ENCODE results near the gene FKBP4. TPM values are rescaled to one million over a fixed set of nuclear protein-coding genes. Genes with fewer than 3 reads are reported as not detected.

Gene FKBP4
- total and polyA plus RNA-seq, 2 of the 8 experiments (the other 6 are each of a cell fraction or from before 2014, with no cell fraction given) = 72.6 to 243 TPM

DNA sequence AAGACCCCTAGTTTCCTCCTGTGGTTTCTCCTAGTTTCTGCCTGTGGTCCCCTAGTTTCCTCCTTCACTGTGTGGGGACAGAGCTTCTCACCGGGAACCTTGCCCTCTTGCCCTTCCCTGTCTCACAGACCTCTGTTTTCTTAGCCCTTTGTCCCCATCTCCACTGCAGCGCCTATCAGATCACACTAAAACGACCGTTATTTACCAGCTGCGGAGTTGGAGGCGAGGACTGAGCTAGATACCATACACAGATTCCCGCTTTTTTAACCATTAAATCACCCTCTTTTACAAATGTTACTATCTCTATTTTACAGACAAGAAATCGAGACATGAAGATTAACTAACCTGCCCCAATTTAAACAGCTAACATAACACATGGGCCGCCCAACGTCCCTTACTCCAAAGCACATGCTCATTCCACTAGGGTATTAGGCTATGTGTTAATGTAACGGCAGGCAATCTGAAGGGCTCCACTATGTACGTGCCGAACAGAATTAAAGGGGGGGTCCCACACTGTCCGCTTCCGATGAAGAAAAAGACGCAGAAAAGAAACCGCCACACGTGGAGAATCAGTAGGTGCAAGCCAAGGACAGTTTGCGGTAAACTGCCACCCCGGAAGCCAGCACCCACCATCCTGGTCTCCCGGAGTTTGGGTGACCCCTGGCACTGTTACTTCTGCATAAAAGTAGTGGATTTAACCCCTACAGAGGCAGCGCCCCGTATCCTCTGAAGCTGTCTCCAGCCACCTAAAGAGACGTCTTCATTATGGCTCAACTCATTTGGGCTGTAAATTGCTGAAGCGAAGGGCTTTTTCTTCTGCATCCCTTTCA is 1.9 kb upstream of the FKBP4 start:
- Histone ChIP-seq H3K23ac (ENCODE audit: insufficient read length) (no peak overlapping the region), H3K4me3 (ENCODE audit: extremely low read depth in 1 of 4, insufficient read depth in 2 of 4, low read depth in 3 of 4, low read length in 4 of 4) (no peak overlapping the region), H3K79me1 (ENCODE audit: low read depth, low read length) (peaks cover 5% of the 10 kb centered on the region; the same call in 1 of the 2 replicates), H3K56ac (replicated peaks; ENCODE audit: insufficient read length, low read depth, low read length) (no peak overlapping the region), H3K9ac (replicated peaks in 1 of 4; ENCODE audit: extremely low read depth in 1 of 4, low read depth in 3 of 4, low read length in 3 of 4) (no peak overlapping the region), H3K18ac (ENCODE audit: extremely low read depth, low read length) (no peak overlapping the region), H3K23me2 (ENCODE audit: low read depth, low read length) (peaks cover 11% of the 10 kb centered on the region; the same call in 1 of the 2 replicates), H4K5ac (ENCODE audit: insufficient read length, low read depth, low read length) (no peak overlapping the region), H2BK20ac (ENCODE audit: low read length) (no peak overlapping the region), H3K79me2 (ENCODE audit: control insufficient read depth in 1 of 2, insufficient read depth in 2 of 2, low read length in 2 of 2) (peaks cover 0 to 21% of the 10 kb centered on the region in 2 experiments; a peak in 2 of 4 replicates), H3K4me2 (ENCODE audit: insufficient read depth in 1 of 2, low read depth in 2 of 2, low read length in 2 of 2) (no peak overlapping the region; a peak in 1 of 4 replicates), H4K91ac (replicated peaks; ENCODE audit: insufficient read length, low read length) (no peak overlapping the region), H3K4me1 (replicated peaks in 1 of 4; ENCODE audit: control insufficient read depth in 3 of 4, insufficient read depth in 4 of 4, low read length in 3 of 4) (peaks cover 4 to 6% (median 5%) of the 10 kb centered on the region in 4 experiments; a peak in 5 of 7 replicates), H2AFZ (ENCODE audit: low read length) (no peak overlapping the region), H4K8ac (ENCODE audit: extremely low read depth, insufficient read depth, low read length) (no peak overlapping the region), H2BK120ac (replicated peaks; ENCODE audit: low read depth, low read length) (no peak overlapping the region), H2BK12ac (ENCODE audit: low read depth, low read length) (no peak overlapping the region), H3K27me3 (replicated peaks in 1 of 4; ENCODE audit: control insufficient read depth in 3 of 4, extremely low read depth in 1 of 4, insufficient read depth in 3 of 4, low read length in 3 of 4) (peaks cover 0 to 6% (median 4%) of the 10 kb centered on the region in 4 experiments; a peak in 6 of 7 replicates), H3K27ac (ENCODE audit: low read depth, low read length) (no peak overlapping the region), H2AK5ac (ENCODE audit: low read depth, low read length) (no peak overlapping the region), H2BK5ac (ENCODE audit: low read depth, low read length) (no peak overlapping the region), H4K20me1 (replicated peaks in 1 of 2; ENCODE audit: control insufficient read depth in 1 of 2, insufficient read depth in 2 of 2, low read length in 2 of 2) (peaks cover 8 to 15% of the 10 kb centered on the region in 2 experiments), H3K14ac (ENCODE audit: insufficient read length) (no peak overlapping the region), H3K36me3 (ENCODE audit: control insufficient read depth in 2 of 4, insufficient read depth in 4 of 4, low read length in 3 of 4) (peaks cover 4 to 11% (median 7%) of the 10 kb centered on the region in 4 experiments; a peak in 6 of 8 replicates), H3K9me3 (ENCODE audit: insufficient read depth in 2 of 2, low read depth in 1 of 2, low read length in 1 of 2) (no peaks in the 10 kb centered on the region), H2BK15ac (ENCODE audit: low read length) (peak overlapping the region; percentile 40; the same call in 1 of the 2 replicates), H3K4ac (replicated peaks; ENCODE audit: insufficient read length, low read depth, low read length) (no peak overlapping the region)
- CTCF ChIA-PET (ENCODE audit: partially characterized antibody) = interaction anchor here (0.9 to 5.2 kb wide), 6 partner anchors 9 to 110 kb away, joined by 3 to 34 read pairs (median 4); no protein-coding TSS in a partner anchor
- DNase-seq (ENCODE audit: low read depth in 1 of 2, low spot score in 2 of 2) = no peak
- TF ChIP-seq HDAC6 (IDR thresholded peaks at IDR 0.05; ENCODE audit: low read depth, low read length) = no peak
- TF ChIP-seq SUZ12 (IDR thresholded peaks at IDR 0.05; ENCODE audit: low read length) = no peak
- no peak for TF ChIP-seq GTF2F1 (IDR thresholded peaks at IDR 0.05; ENCODE audit: borderline replicate concordance, low read depth, low read length)
- no peak for TF ChIP-seq TCF12 (IDR thresholded peaks at IDR 0.05; ENCODE audit: low read depth, low read length)
- no peak for TF ChIP-seq SIRT6 (IDR thresholded peaks at IDR 0.05; ENCODE audit: low read length)
- no peak for TF ChIP-seq YY1 (IDR thresholded peaks at IDR 0.05; ENCODE audit: low read depth, low read length)
- TF ChIP-seq ASH2L (IDR thresholded peaks at IDR 0.05; ENCODE audit: low read length) = no peak
- TF ChIP-seq ATF3 (IDR thresholded peaks at IDR 0.05; ENCODE audit: insufficient read depth, low read depth, low read length) = no peak
- no peak for TF ChIP-seq BACH1 (IDR thresholded peaks at IDR 0.05; ENCODE audit: low read length)
- 86% methylated on average over 25 of the region's 25 CpGs; no CpG with 5 or more reads in 1 of the 2 experiments for WGBS, 2 experiments (ENCODE audit: extremely low coverage in 1 of 2, insufficient coverage in 1 of 2, insufficient read length in 1 of 2, insufficient replicate concordance in 2 of 2, low coverage in 1 of 2, low lambda C conversion rate in 2 of 2, missing lambda C conversion rate in 1 of 2)
- no peak for FAIRE-seq
- POLR2A ChIA-PET (ENCODE audit: partially characterized antibody) = interaction anchor here (1.0 to 1.3 kb wide), 2 partner anchors 20 to 70 kb away, joined by 3 read pairs; no protein-coding TSS in a partner anchor
